ENCODE data around the gene RGL1.
"Not testable (repeated sequence)": the region's sequence is repeated elsewhere in the genome, so short reads cannot be mapped to it uniquely, and the experiment has no call there.

Gene RGL1

DNA sequence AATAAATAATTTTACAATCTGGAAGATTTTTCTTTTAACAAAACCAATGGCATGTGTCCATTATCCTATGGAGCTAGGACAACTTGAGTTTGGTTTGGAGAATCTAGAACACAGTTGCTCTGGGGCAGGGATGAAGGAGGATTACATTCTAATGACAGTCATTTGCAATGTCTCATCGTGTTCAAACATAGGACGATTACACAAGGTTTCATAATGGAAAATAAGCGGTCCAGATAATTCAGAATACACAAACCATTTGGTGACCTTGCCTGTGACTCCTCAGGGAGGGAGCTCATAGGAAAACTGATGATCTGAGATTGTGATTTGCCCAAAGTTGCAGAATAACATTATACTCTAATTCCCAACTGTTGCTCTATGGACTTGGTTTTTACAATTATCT lies 27.6 kb upstream of the RGL1 start:
- DNase-seq, result no peak
- H3K36me3 Mint-ChIP-seq, result peaks cover 9 to 12% of the 10 kb centered on the region in 2 donors
- H3K27me3 Mint-ChIP-seq, result peaks cover 0 to 4% of the 10 kb centered on the region in 2 donors
- ATAC-seq (replicated peaks), result no peak
- H3K4me1 Mint-ChIP-seq, result no peaks in the 10 kb centered on the region
- H3K27ac Mint-ChIP-seq, result no peak overlapping the region
- peaks cover 11 to 15% of the 10 kb centered on the region in 2 donors for H3K9me3 Mint-ChIP-seq
- H3K4me3 Mint-ChIP-seq, result no peak overlapping the region

DNA sequence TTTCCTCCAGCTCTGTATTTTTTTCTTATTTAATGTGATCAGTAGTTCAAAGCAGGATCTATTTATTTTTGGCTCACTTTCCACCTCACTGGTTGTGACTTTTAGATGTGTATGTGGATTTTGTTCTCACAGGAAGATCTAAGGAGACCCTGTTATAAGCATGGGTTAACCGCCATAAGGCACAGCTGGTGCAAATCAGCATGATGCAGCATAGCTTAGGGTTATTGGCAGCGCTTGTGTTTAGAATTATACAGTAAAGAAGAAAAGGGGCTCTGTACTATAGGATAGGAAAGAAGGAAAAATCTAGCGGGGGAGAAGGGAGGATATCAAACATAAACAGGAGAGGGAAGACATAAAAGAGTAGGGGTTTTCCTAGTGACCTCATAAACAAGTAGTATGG lies 26.9 kb upstream of the RGL1 start:
- no peak overlapping the region for H3K27ac Mint-ChIP-seq
- no peak overlapping the region for H3K4me3 Mint-ChIP-seq
- no peak for ATAC-seq (replicated peaks)

DNA sequence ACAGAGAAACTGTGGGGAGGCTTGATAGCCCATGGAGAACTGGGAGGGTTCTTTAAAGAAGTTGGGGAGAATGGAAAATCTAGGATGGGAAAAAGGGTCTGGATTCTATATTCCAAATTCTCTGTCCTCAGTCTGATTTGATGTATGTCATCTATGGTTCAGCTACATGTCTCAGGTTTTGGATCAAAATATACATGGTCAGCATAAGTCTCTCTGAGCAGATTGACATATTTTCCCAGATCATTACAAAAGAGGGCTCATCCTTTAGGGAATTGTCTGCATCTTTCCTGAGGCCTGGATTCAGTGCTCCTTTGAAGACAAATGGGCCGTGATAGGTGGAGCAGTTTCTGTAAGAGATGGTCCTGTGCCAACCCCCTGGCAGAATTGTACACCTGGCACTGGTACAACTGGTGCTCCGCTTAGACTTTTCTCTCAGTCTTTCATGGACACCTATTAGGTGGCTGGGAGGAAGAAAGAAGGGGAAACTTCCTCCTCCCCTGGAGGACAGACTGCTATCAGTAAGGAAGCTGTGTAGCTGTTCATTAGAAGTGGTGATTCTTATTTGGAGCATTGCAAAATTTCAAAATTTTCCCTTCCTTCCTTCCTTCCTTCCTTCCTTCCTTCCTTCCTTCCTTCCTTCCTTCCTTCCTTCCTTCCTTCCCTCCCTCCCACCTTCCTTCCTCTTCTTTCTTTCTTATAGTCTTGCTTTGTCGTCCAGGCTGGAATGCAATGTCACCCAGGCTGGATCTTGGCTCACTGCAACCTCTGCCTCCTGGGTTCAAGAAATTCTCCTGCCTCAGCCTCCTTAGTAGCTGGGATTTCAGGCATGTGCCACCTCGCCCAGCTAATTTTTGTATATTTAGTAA lies 26.1 kb upstream of the RGL1 start:
- Mint-ChIP-seq H3K36me3 (peaks cover 6 to 7% of the 10 kb centered on the region in 2 donors), H3K27me3 (peaks cover 0 to 4% of the 10 kb centered on the region in 2 donors), H3K27ac (no peak overlapping the region), H3K4me3 (no peak overlapping the region), H3K9me3 (peaks cover 7 to 11% of the 10 kb centered on the region in 2 donors), H3K4me1 (no peaks in the 10 kb centered on the region)
- ATAC-seq (replicated peaks) (no peak), DNase-seq (no peak)

More for the DNA sequence above, 26.9 kb upstream of the RGL1 start:
- Mint-ChIP-seq H3K36me3 (peaks cover 7 to 9% of the 10 kb centered on the region in 2 donors), H3K9me3 (peaks cover 9 to 14% of the 10 kb centered on the region in 2 donors), H3K4me1 (no peaks in the 10 kb centered on the region), H3K27me3 (peaks cover 0 to 4% of the 10 kb centered on the region in 2 donors)
- DNase-seq, result no peak

DNA sequence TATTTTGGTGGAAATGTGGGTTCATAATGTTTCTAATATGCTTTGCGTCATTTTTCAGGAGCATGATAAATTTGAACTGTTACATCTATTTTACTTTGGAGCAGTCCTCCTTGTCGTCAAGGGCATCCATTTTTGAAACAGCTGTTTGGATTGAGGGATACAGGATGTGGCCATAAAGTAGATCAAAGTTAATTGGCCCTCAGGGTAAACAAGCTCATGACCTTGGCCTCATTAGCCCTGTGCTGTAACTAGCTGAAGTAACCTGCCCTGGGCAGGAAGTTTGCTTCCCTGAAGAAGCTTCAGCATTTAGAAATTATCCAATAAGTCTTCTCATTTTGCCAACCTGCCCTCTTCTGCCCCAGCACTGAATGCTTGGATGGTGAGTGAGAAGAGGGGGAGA lies 24.8 kb upstream of the RGL1 start:
- peaks cover 0 to 1% of the 10 kb centered on the region in 2 donors for H3K36me3 Mint-ChIP-seq
- ATAC-seq (replicated peaks), result no peak
- peaks cover 2 to 5% of the 10 kb centered on the region in 2 donors for H3K9me3 Mint-ChIP-seq
- H3K27ac Mint-ChIP-seq, result no peak overlapping the region
- no peaks in the 10 kb centered on the region for H3K4me1 Mint-ChIP-seq
- no peak overlapping the region for H3K4me3 Mint-ChIP-seq
- no peak for DNase-seq
- peaks cover 0 to 4% of the 10 kb centered on the region in 2 donors for H3K27me3 Mint-ChIP-seq

DNA sequence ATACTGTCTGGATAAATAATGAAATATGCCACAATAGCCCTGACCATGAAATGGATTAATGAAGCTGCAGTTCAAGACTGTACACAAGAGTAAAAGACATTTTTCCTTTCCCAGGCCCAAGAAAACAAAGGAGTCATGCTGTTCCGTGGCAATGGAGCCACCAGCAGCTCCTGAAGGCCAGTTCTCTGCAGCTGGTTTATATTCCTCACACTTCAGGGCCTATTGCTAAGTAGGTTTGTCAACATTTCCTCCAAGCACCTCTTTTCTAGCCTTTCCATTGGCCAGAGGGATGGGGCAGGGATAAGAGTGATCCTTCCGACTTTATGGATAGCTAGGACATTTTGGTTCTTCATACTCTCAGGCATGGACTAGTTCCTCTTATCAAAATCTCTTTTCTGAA lies 24.2 kb upstream of the RGL1 start:
- no peaks in the 10 kb centered on the region for H3K4me1 Mint-ChIP-seq
- no peak for ATAC-seq (replicated peaks)
- peaks cover 0 to 5% of the 10 kb centered on the region in 2 donors for H3K9me3 Mint-ChIP-seq
- peaks cover 0 to 4% of the 10 kb centered on the region in 2 donors for H3K27me3 Mint-ChIP-seq
- no peaks in the 10 kb centered on the region for H3K36me3 Mint-ChIP-seq
- no peak overlapping the region for H3K4me3 Mint-ChIP-seq
- H3K27ac Mint-ChIP-seq, result no peak overlapping the region
- DNase-seq, result no peak

DNA sequence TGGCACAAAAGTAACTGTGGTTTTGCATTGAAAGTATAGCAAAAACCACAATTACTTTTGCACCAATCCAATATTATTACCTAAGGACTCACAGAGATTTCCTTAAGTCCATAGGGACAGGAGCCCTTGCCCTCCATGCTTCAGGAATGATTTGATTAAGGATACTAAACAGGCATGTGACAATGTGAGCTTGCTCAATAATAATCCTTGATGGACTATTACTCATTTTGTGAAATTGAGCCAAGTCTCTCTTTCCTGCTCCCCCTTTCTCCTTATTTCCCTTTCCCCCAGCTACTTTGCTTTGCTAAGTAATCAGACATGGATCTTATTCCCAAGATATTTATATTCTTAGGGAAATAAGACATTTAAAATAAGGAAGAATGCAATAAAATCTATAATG lies 21.6 kb upstream of the RGL1 start:
- DNase-seq (no peak), ATAC-seq (replicated peaks) (no peak)
- H3K27me3 Mint-ChIP-seq, result peaks cover 0 to 4% of the 10 kb centered on the region in 2 donors
- H3K4me1 Mint-ChIP-seq, result peaks cover 0 to 2% of the 10 kb centered on the region in 2 donors
- no peak overlapping the region for H3K4me3 Mint-ChIP-seq
- no peak overlapping the region for H3K27ac Mint-ChIP-seq
- H3K36me3 Mint-ChIP-seq, result no peaks in the 10 kb centered on the region
- no peaks in the 10 kb centered on the region for H3K9me3 Mint-ChIP-seq

DNA sequence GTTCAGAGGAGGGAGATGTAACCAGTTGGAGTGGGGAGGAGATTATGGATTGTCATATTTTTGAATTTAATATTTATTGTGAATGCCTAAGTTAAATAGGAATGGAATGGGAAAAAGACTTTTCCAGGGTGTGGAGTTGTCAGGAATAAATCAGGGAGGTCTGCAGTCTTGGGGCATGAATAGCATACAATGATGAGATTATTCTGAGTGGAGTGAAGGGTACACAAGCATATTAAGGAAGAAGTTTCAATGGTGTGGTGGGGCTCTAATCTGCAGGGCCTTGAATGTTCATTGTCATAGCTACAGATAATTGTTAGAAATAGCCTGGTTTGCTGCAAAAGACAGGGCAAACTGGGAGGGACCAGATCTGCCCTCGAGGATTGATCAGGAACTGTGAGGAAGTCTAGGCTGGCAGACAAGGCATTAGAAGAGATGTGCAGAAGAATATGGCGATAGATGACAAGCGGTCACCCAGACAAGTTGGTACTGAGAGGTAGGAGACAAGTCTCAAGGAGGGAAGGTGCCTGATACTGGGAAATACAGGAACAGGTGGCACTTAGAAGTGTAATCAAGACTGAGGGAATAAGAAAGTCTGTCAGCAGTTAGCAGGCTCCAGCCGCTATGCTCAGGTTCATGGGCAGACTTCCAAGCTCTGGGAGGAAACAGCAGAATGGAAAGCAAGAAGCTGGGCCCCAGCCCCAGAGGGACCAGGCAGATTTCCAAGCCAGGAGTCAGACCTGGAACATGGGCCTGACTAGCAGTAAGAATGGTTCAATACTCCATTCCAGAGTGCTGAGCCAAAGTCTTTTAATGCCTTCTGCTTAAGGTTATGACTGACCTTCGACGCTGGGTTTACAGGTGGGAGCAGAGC lies 20.9 kb upstream of the RGL1 start:
- H3K9me3 Mint-ChIP-seq, result no peaks in the 10 kb centered on the region
- peaks cover 0 to 2% of the 10 kb centered on the region in 2 donors for H3K4me1 Mint-ChIP-seq
- DNase-seq (no peak), ATAC-seq (replicated peaks) (no peak)
- no peak overlapping the region for H3K4me3 Mint-ChIP-seq
- H3K27ac Mint-ChIP-seq, result no peak overlapping the region
- H3K27me3 Mint-ChIP-seq, result peaks cover 0 to 4% of the 10 kb centered on the region in 2 donors
- no peaks in the 10 kb centered on the region for H3K36me3 Mint-ChIP-seq

DNA sequence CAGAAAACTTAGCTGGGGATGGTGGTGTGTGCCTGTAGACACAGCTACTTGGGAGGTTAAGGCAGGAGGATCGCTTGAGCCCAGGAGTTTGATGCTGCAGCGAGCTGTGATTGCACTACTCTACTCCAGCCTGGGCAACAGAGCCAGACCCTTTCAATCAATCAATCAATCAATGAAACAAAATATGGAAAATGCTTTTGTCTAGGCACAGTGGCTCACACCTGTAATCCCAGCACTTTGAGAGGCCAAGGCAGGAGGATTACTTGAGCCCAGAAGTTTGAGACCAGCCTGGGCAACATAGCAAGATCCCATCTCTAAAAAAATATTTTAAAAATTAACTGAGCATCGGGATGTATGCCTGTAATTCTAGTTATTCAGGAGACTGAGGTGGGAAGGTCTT lies 19.0 kb upstream of the RGL1 start:
- not testable (repeated sequence) for ATAC-seq (replicated peaks); H3K27me3 Mint-ChIP-seq; H3K36me3 Mint-ChIP-seq; H3K27ac Mint-ChIP-seq; H3K9me3 Mint-ChIP-seq; H3K4me1 Mint-ChIP-seq; H3K4me3 Mint-ChIP-seq; DNase-seq

DNA sequence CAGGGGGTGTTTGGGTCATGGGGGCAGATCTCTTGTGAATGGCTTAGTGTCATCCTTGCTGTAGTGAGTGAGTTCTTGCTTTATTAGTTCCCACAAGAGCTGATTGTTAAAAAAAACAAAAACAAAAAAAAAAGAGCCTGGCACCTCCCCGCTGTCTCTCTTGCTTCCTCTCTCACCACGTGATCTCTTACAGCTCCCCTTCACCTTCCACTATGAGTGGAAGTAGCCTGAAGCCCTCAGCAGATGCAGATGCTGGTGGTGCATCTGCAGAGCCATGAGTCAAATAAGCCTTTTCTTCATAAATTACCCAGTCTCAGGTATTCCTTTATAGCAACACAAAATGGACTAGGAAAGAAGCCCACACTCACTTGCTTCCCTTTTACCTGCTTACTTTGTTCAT lies 17.2 kb upstream of the RGL1 start:
- Mint-ChIP-seq H3K36me3 (no peaks in the 10 kb centered on the region), H3K4me1 (peaks cover 0 to 2% of the 10 kb centered on the region in 2 donors), H3K9me3 (no peaks in the 10 kb centered on the region), H3K4me3 (no peak overlapping the region), H3K27ac (no peak overlapping the region), H3K27me3 (peaks cover 6 to 7% of the 10 kb centered on the region in 2 donors)
- ATAC-seq (replicated peaks) (peak; percentile 65 to 71), DNase-seq (no peak)

DNA sequence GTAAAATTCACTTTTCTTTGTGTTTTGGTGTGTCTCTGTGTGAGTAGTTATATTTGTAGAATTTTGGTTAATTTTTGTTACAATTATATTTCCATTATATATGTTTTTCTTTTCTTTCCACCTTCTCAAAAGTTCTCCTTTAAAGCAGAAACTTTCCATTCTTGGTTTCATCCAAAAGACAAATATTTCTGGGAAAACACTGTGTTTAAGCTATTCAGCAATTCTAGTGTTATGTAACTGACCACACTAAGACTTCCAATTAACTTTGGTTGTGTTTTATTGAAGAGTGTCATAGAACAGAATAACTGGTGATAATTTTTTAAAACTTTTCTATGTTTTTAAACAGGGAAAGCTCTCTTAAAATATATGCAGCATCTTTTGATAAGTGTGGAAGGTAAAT lies 13.6 kb upstream of the RGL1 start:
- DNase-seq, result no peak
- no peak overlapping the region for H3K27ac Mint-ChIP-seq
- H3K27me3 Mint-ChIP-seq, result peaks cover 6 to 7% of the 10 kb centered on the region in 2 donors
- no peak for ATAC-seq (replicated peaks)
- H3K9me3 Mint-ChIP-seq, result no peaks in the 10 kb centered on the region
- peaks cover 0 to 2% of the 10 kb centered on the region in 2 donors for H3K4me1 Mint-ChIP-seq
- no peak overlapping the region for H3K4me3 Mint-ChIP-seq
- no peaks in the 10 kb centered on the region for H3K36me3 Mint-ChIP-seq

DNA sequence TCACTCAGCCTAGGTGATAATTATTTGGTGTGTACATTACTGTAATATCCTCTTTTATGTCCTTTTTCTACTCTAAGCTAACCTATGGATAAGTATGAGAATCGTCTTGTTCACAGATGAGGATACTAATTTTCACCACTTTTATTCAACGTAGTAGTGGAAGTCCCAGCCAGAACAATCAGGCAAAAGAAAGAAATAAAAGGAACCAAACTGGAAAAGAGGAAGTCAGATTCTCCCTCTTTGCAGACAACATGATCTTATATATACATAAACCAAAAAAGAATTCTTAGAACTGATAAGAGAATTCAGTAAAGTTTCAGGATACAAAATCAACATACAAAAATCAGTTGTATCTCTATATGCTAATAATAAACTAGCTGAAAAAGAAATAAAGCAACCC lies 12.6 kb upstream of the RGL1 start:
- peaks cover 0 to 2% of the 10 kb centered on the region in 2 donors for H3K4me1 Mint-ChIP-seq
- H3K4me3 Mint-ChIP-seq, result no peak overlapping the region
- ATAC-seq (replicated peaks) (no peak), DNase-seq (no peak)
- no peaks in the 10 kb centered on the region for H3K36me3 Mint-ChIP-seq
- H3K9me3 Mint-ChIP-seq, result no peaks in the 10 kb centered on the region
- H3K27ac Mint-ChIP-seq, result no peak overlapping the region
- H3K27me3 Mint-ChIP-seq, result peaks cover 6 to 7% of the 10 kb centered on the region in 2 donors

DNA sequence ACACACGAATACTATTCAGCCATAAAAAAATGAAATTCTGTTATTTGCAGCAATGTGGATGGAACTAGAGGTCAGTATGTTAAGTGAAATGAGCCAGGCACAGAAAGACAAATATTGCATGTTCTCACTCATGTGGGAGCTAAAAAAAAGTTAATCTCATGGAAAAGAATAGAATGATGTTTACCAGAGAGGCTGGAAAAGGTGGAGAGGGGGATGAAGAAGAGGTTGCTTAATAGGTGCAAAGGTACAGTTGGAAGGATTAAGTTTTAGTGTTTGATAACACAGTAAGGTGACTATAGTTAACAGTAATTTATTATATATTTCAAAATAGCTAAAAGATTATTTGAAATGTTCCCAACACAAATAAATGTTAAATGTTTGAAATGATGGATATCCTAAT lies 10.8 kb upstream of the RGL1 start:
- H3K4me3 Mint-ChIP-seq, result no peak overlapping the region
- ATAC-seq (replicated peaks), result no peak
- no peak for DNase-seq
- no peaks in the 10 kb centered on the region for H3K36me3 Mint-ChIP-seq
- no peaks in the 10 kb centered on the region for H3K9me3 Mint-ChIP-seq
- H3K4me1 Mint-ChIP-seq, result no peaks in the 10 kb centered on the region
- H3K27ac Mint-ChIP-seq, result no peak overlapping the region
- H3K27me3 Mint-ChIP-seq, result peaks cover 6 to 7% of the 10 kb centered on the region in 2 donors

DNA sequence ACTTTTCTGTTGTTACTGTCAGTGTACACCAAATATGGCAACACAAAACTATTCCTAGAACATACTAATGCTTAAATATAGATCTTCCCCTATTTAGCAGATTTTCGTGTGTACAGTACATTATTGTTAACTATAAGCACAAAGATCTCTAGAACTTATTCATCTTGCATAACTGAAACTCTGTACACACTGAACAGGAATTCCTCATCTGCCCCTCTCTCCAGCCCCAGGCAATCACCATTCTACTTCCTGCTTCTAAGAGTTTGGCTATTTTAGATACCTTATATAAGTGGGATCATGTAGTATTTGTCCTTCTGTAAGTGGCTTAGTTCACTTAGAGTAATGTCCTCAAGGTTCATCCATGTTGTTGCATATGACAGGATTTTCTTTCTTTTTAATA lies 4.5 kb upstream of the RGL1 start:
- no peak for DNase-seq
- ATAC-seq (replicated peaks), result no peak
- peaks cover 3 to 4% of the 10 kb centered on the region in 2 donors for H3K4me1 Mint-ChIP-seq
- no peak overlapping the region for H3K4me3 Mint-ChIP-seq
- peaks cover 13 to 14% of the 10 kb centered on the region in 2 donors for H3K36me3 Mint-ChIP-seq
- H3K27ac Mint-ChIP-seq, result no peak overlapping the region
- H3K27me3 Mint-ChIP-seq, result peaks cover 11 to 17% of the 10 kb centered on the region in 2 donors
- H3K9me3 Mint-ChIP-seq, result peaks cover 12 to 15% of the 10 kb centered on the region in 2 donors

DNA sequence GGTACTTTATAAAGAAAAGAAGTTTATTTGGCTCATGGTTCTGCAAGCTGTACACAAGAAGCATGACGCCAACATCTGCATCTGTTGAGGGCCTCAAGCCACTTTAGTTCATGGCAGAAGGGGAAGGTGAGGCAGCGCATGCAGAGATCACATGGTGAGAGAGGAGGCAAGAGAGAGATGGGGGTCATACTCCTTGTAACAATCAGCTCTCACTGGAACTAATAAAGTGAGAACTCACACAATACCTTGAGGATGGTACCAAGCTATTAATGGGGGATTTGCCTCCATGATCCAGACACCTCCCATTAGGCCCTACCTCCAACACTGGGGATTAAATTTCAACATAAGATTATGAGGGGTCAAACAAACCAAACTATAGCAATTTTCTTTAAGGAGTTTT lies 3.3 kb upstream of the RGL1 start:
- ATAC-seq (replicated peaks), result no peak
- Mint-ChIP-seq H3K9me3 (peaks cover 12 to 15% of the 10 kb centered on the region in 2 donors), H3K4me1 (peaks cover 4 to 6% of the 10 kb centered on the region in 2 donors), H3K27me3 (peaks cover 14 to 25% of the 10 kb centered on the region in 2 donors), H3K27ac (no peak overlapping the region), H3K36me3 (peaks cover 13 to 14% of the 10 kb centered on the region in 2 donors), H3K4me3 (no peak overlapping the region)
- DNase-seq, result no peak
